ENCODE results near the gene PAFAH1B1.
A peak's percentile ranks its signal among the peaks of the same experiment; 100 is the strongest.

PAFAH1B1 gene

GRCh38 chr17:2704031-2704889 is 110.8 kb downstream of the PAFAH1B1 start:
- no peak for DNase-seq

GRCh38 chr17:2704890-2705248 is 111.4 kb downstream of the PAFAH1B1 start:
- DNase-seq = no peak

- no peak for DNase-seq
These were observed 111.8 kb downstream of the PAFAH1B1 start for GRCh38 chr17:2705263-2705662.

GRCh38 chr17:2705888-2706795 is 112.7 kb downstream of the PAFAH1B1 start:
- no peak for DNase-seq

- DNase-seq = no peak
These were observed 113.6 kb downstream of the PAFAH1B1 start for GRCh38 chr17:2706911-2707510.

GRCh38 chr17:2707721-2708584 is 114.5 kb downstream of the PAFAH1B1 start:
- DNase-seq = peak; percentile 21 to 56

- no peak for DNase-seq
These were observed 115.2 kb downstream of the PAFAH1B1 start for GRCh38 chr17:2708585-2709182.

GRCh38 chr17:2709183-2709661 is 115.8 kb downstream of the PAFAH1B1 start:
- no peak for DNase-seq

- DNase-seq = no peak
These were observed 116.8 kb downstream of the PAFAH1B1 start for GRCh38 chr17:2710071-2710802.

GRCh38 chr17:2710803-2711607 is 117.6 kb downstream of the PAFAH1B1 start:
- no peak for DNase-seq

GRCh38 chr17:2711608-2712299 is 118.3 kb downstream of the PAFAH1B1 start, which contains the start of gene CLUH:
CLUH (minus strand) TSS chr17:2711764; CDS start chr17:2711661, 103 bp downstream.
- peak; percentile 90 to 94 for DNase-seq

GRCh38 chr17:2712300-2713043 is 119.0 kb downstream of the PAFAH1B1 start:
- no peak for DNase-seq

GRCh38 chr17:2713881-2714280 is 120.4 kb downstream of the PAFAH1B1 start:
- DNase-seq = no peak

GRCh38 chr17:2716649-2717048 is 123.2 kb downstream of the PAFAH1B1 start:
- DNase-seq = no peak

GRCh38 chr17:2718150-2718938 is 124.9 kb downstream of the PAFAH1B1 start:
- no peak for DNase-seq

- peak in 1 of 2 donors; percentile 2 for DNase-seq
These were observed 126.4 kb downstream of the PAFAH1B1 start for GRCh38 chr17:2719861-2720260.

GRCh38 chr17:2721603-2722002 is 128.1 kb downstream of the PAFAH1B1 start:
- no peak for DNase-seq

GRCh38 chr17:2722611-2723010 is 129.2 kb downstream of the PAFAH1B1 start:
- DNase-seq = no peak
